ENCODE data around the gene FOXK2.
"Not testable (repeated sequence)": the region's sequence is repeated elsewhere in the genome, so short reads cannot be mapped to it uniquely, and the experiment has no call there.

Gene FOXK2

DNA sequence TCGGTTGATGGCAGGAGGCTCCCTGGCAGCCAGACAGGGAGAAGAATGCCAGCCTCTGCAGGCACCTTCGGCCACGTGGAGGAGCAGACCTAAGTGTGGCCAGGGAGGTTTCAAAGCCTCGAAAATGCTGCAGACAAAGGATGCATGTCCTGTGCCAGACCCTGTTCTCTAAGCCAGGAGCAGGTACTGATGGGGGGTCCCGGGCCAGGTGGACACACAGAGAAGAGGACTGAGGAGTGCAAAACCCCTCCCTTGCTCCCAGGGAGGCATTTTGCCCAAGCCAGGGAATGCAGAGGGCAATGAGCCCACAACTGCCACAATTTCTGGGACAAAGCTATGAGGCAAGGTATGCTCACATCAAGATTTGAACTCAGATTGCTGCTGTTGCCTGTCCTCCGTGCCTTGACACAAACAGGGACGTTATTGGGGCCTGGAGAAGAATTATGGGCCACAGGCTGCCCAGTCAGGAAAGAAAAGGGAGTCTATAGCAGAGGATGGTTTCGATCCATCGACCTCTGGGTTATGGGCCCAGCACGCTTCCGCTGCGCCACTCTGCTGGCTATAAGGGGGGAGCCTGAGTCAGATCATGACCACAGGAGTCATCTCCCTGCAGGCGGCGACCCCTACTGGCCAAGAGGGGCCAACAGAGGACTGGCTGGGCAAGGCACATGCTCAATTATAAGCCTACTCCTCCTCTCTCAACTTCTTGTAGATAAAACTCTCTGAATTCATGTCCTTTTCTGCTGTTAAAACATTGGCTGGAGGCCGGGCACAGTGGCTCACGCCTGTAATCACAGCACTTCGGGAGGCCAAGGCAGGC lies 25.1 kb upstream of the FOXK2 start:
- FAIRE-seq (peak; percentile 94), DNase-seq (ENCODE audit: insufficient read length, low spot score) (peak; percentile 95)

DNA sequence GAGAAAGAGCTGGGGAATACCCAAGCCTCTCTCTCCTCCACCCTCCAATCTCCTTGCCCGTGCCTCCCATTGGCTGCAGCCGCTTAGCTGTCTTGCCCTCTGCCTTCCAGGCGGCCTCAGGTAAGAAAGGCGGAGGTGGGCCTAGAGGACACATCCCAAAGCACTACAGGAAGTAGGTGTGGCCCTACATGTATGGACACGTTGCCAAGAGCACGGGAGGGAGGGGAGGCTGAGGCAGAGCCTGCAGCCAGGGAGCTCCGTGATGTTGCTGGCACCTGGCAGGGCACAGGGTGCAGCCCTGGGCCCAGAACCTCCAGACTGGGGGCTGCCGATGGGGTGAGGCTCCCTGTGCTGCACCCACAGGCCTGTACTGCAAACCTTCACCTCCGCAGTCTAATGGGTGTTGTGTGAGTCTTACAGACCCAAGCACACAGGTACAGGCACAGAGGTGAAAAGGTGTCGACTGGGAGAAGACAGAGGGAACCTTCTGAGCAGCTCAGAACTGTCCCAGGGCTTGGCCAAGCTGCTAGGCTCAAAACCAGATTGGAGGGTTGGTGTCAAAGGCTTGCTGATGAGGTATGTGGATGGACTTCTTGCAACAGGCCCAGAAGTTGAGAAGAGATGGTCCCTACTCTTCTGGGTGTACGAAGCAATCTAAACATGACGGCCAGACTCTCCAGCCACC lies 23.5 kb upstream of the FOXK2 start:
- FAIRE-seq = no peak
- no peak for DNase-seq (ENCODE audit: insufficient read length, low spot score)

- FAIRE-seq = peak; percentile 85
- peak; percentile 85 for DNase-seq (ENCODE audit: insufficient read length, low spot score)
Observed at GRCh38 chr17:82496529-82497434, 22.8 kb upstream of the FOXK2 start.

DNA sequence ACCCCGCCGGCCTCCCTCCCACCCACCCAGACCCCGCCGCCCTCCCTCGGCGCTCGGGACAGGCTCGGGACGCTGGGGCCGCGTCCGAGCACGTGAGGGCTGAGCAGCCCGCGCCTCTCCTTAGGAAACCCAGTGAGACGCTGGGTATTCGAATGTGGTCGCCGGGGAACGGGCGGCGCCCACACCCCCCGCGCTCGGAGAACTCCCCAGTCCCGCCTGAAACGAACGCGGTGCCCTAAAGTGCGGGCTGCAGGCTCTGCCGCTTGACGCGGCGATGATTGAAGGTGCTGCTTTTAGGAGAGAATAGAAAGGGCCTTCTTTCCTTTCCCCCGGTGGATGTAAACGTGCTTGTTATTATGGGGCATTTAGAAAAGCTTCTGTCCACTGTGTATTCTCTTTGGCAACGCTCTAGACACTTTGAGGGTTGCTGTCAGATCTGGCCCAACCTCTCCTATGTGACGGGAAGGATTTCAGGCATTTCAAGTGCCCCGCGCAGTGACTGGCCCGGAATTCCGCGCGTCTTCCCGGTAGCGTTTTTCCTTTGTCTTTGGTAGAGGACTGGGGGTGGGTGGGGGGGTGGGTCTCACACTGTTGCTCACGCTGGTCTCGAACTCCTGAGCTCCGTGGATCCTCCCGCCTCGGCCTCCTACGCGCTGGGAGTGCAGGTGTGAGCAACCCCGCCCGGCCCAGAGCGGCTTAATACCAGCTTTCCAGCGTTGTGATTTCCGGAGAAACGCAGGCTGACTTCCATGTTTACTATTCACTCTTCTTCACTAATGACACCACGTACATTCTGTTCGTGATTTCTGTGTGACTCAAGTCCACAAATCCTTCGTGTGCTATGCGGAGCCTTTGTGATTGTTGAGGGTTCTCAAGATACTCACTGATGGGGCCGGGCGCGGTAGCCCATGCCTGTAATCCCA lies 21.8 kb upstream of the FOXK2 start:
- DNase-seq (ENCODE audit: insufficient read length, low spot score) (peak; percentile 28), FAIRE-seq (no peak)

DNA sequence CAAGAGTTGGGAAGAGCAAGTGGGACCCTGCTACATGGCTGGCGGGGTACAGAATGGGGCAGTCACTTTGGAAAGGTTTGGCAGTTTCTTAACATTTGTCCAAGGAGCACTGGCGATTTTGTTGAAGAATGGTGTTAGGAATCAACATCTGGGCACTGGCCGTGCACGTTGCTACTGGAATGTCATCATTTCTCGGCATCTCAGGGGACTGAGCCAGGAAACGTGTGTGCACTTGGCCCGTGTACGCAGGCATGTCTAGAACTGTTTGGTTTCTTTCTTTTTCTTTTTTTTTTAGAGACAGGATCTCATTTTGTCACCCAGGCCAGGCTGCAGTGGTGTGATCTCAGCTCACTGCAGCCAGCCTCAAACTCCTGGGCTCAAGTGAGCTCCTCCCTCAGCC lies 17.3 kb upstream of the FOXK2 start:
- FAIRE-seq = no peak
- DNase-seq (ENCODE audit: insufficient read length, low spot score) = no peak

DNA sequence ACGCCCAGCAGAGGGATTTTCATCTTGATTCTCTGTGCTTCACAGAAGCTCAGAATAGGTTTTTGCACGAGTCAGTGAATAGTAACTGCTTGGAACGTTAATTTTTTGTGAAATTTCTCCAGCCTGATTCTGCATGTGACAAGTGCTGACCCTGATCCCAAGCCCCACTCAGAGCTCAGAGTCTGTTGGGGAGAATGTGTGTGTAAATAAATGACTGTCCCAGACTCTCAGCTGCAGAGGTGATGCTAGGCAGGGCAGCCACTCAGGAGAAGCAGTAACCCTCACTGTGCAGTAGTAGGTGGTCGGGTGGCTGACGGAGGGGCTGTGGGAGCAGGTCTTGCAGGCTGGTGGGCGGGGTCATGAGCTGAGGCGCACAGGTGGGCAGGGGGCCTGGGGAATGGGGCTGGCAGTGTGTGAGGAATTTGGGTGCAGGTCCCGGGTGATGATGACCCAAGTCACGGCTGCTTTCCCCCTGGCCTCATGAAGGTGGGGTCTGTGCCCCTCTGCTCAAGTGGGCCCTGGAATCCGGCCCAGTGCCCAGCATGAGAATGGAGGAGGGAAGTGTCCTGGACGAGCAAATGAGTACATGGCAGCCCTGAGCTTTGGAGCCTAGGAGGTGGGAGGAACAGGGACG lies 16.3 kb upstream of the FOXK2 start:
- DNase-seq (ENCODE audit: insufficient read length, low spot score) (no peak), FAIRE-seq (no peak)

- no peak for DNase-seq (ENCODE audit: insufficient read length, low spot score)
- no peak for FAIRE-seq
Observed at GRCh38 chr17:82503728-82504308, 15.7 kb upstream of the FOXK2 start.

DNA sequence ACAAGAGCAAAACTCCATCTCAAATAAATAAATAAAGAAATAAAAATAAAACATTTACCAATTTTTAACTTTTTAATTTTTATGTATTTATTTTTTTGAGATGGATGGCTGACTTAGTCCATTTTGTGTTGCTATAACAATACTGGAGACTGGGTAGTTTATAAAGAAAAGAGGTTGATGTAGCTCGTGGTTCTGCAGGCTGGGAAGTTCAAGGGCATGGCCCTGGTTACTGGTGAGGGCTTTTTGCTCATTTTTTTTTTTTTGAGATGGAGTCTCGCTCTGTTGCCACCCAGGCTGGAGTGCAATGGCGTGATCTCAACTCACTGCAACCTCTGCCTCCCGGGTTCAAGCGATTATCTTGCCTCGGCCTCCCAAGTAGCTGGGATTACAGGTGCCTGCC lies 14.2 kb upstream of the FOXK2 start:
- FAIRE-seq (no peak), DNase-seq (ENCODE audit: insufficient read length, low spot score) (no peak)

DNA sequence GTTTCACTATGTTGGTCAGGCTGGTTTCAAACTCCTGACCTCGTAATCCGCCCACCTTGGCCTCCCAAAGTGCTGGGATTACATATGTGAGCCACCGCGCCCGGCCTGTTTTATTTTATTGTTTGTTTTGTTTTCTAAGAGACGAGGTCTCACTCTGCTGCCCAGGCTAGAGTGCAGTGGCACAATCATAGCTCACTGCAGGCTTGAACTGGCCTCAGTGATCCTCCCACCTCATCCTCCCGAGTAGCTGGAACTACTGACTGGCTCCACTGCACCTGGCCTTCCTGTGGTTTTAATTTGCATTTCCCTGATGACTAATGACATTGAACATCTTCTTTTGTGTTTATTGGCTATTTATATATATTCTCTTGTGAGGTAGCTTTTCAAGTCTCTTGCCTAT lies 13.1 kb upstream of the FOXK2 start:
- DNase-seq (ENCODE audit: insufficient read length, low spot score) (peak; percentile 29), FAIRE-seq (peak; percentile 95)

GRCh38 chr17:82507631-82508175 lies 11.8 kb upstream of the FOXK2 start:
- no peak for DNase-seq (ENCODE audit: insufficient read length, low spot score)
- FAIRE-seq = peak; percentile 71

- FAIRE-seq; DNase-seq (ENCODE audit: insufficient read length, low spot score): not testable (repeated sequence)
Observed at GRCh38 chr17:82511642-82512041, 7.9 kb upstream of the FOXK2 start.

GRCh38 chr17:82513864-82514263 lies 5.7 kb upstream of the FOXK2 start:
- DNase-seq (ENCODE audit: insufficient read length, low spot score); FAIRE-seq: not testable (repeated sequence)

- FAIRE-seq = no peak
Observed at GRCh38 chr17:82517230-82517865, 2.2 kb upstream of the FOXK2 start.

DNA sequence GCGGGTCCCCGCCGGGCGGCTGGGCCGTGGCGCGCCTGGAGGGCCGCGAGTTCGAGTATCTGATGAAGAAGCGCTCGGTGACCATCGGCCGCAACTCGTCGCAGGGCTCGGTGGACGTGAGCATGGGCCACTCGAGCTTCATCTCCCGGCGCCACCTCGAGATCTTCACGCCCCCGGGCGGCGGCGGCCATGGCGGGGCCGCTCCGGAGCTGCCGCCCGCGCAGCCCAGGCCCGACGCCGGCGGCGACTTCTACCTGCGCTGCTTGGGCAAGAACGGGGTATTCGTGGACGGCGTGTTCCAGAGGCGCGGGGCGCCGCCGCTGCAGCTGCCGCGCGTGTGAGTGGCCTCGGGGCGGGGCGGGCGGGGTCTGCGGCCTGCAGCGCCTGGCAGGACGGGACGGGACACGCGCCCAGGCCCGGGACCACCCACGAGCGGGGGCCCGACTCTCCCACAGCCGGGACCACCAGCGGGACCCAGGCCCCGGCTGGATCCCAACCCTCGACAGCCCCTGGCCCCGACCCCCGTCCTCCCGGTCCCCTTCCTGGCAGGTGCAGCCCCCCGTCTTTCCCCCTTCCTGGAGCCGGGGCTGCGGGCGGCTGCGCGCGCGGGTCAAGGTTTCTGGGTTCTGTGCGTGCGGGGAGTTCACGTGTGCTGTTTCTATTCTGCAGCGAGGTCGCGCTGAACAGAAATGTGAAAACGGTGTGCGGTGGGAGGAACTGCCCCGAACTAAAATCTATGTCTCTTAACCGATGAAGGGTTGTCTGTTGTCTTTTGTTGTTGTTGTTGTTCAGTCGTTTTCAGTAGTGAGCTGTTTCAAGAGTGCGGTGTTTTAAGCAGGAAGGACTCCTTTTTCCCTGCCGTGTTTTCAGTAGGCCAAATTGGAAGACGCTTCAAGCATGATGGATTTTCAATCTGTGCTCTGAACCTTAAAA lies 705 bp downstream of the FOXK2 start:
- DNase-seq (ENCODE audit: insufficient read length, low spot score) = peak; percentile 28
- FAIRE-seq = peak; percentile 79

More at GRCh38 chr17:82517230-82517865, 2.2 kb upstream of the FOXK2 start:
- DNase-seq (ENCODE audit: insufficient read length, low spot score) = no peak

GRCh38 chr17:82524540-82524939 lies 5.0 kb downstream of the FOXK2 start:
- DNase-seq (ENCODE audit: insufficient read length, low spot score) (no peak), FAIRE-seq (no peak)

DNA sequence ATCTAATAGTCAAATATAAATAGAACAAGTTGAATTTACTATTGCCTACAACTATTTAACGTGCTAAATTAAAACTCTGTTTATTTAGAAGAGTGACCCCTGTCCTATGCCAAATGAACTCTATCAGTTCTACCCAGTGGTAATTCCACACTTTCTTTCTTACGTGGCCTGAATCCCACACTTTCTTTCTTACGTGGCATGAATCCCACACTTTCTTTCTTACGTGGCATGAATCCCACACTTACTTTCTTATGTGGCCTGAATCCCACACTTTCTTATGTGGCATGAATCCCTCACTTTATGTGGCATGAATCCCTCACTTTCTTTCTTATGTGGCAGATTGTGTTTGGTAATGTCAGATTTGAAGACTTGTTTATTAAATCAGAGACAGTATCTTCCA lies 6.2 kb downstream of the FOXK2 start:
- FAIRE-seq (no peak), DNase-seq (ENCODE audit: insufficient read length, low spot score) (no peak)

DNA sequence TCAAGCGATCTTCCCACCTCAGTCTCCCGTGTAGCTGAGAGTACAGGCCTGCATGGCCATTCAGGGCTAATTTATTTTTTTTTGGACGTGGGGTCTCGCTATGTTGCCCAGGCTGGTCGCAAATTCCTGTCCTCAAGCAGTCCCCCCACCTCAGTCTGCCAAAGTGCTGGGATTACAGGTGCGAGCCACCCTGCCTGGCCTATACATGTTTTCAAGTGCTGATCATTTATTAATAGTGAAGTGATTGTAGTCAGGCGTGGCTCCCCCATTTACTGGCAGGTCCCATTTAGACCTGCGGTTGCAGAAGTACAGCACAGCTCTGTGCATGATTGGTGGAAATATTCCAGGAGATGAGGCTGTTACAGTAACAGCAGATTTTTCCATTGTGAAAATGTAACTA lies 8.4 kb downstream of the FOXK2 start:
- no peak for DNase-seq (ENCODE audit: insufficient read length, low spot score)
- FAIRE-seq = no peak

All from GM19239 (cell line).